ENCODE data around the gene KRT2. TPM values are rescaled to one million over a fixed set of nuclear protein-coding genes. Genes with fewer than 3 reads are reported as not detected.

KRT2 gene
- total RNA-seq, 1 donor from 2014 or later, result not detected

GRCh38 chr12:52676163-52676562 is 24.2 kb upstream of the KRT2 start:
- Histone ChIP-seq H3K4me1 (no peaks in the 10 kb centered on the region), H3K36me3 (no peaks in the 10 kb centered on the region), H3K4me3 (no peak overlapping the region), H3K9me3 (replicated peaks) (no peaks in the 10 kb centered on the region), H3K27me3 (ENCODE audit: low read depth) (peaks cover 70% of the 10 kb centered on the region), H3K27ac (replicated peaks) (no peak overlapping the region)
- intact Hi-C loops (cut with micrococcal nuclease), result no loop called here
- no peak for DNase-seq
- no peak for TF ChIP-seq CTCF (IDR thresholded peaks at IDR 0.05; ENCODE audit: borderline replicate concordance)

GRCh38 chr12:52675301-52675701 is 23.3 kb upstream of the KRT2 start:
- Histone ChIP-seq H3K27me3 (ENCODE audit: low read depth) (peaks cover 67% of the 10 kb centered on the region), H3K36me3 (no peaks in the 10 kb centered on the region), H3K4me1 (no peaks in the 10 kb centered on the region), H3K27ac (replicated peaks) (no peak overlapping the region), H3K4me3 (no peak overlapping the region), H3K9me3 (replicated peaks) (no peaks in the 10 kb centered on the region)
- intact Hi-C loops (cut with micrococcal nuclease), result no loop called here
- no peak for DNase-seq
- no peak for TF ChIP-seq CTCF (IDR thresholded peaks at IDR 0.05; ENCODE audit: borderline replicate concordance)

- no peaks in the 10 kb centered on the region for H3K36me3 ChIP-seq
- H3K4me1 ChIP-seq, result no peaks in the 10 kb centered on the region
- intact Hi-C loops (cut with micrococcal nuclease), result no loop called here
- no peak for DNase-seq
- H3K9me3 ChIP-seq (replicated peaks), result no peaks in the 10 kb centered on the region
- H3K4me3 ChIP-seq, result no peak overlapping the region
- H3K27me3 ChIP-seq (ENCODE audit: low read depth), result peaks cover 66% of the 10 kb centered on the region
- TF ChIP-seq CTCF (IDR thresholded peaks at IDR 0.05; ENCODE audit: borderline replicate concordance), result no peak
- H3K27ac ChIP-seq (replicated peaks), result no peak overlapping the region
Measured at GRCh38 chr12:52674433-52674775, 22.4 kb upstream of the KRT2 start.

GRCh38 chr12:52673713-52674432 is 21.9 kb upstream of the KRT2 start:
- intact Hi-C loops (cut with micrococcal nuclease), result no loop called here
- DNase-seq, result no peak
- Histone ChIP-seq H3K27ac (replicated peaks) (no peak overlapping the region), H3K36me3 (no peaks in the 10 kb centered on the region), H3K4me3 (no peak overlapping the region), H3K9me3 (replicated peaks) (no peaks in the 10 kb centered on the region), H3K4me1 (no peaks in the 10 kb centered on the region), H3K27me3 (ENCODE audit: low read depth) (peaks cover 61% of the 10 kb centered on the region)
- no peak for TF ChIP-seq CTCF (IDR thresholded peaks at IDR 0.05; ENCODE audit: borderline replicate concordance)

GRCh38 chr12:52673217-52673616 is 21.2 kb upstream of the KRT2 start:
- no peaks in the 10 kb centered on the region for H3K4me1 ChIP-seq
- peaks cover 56% of the 10 kb centered on the region for H3K27me3 ChIP-seq (ENCODE audit: low read depth)
- intact Hi-C loops (cut with micrococcal nuclease), result no loop called here
- H3K27ac ChIP-seq (replicated peaks), result no peak overlapping the region
- H3K9me3 ChIP-seq (replicated peaks), result no peaks in the 10 kb centered on the region
- DNase-seq, result no peak
- H3K36me3 ChIP-seq, result no peaks in the 10 kb centered on the region
- no peak overlapping the region for H3K4me3 ChIP-seq
- TF ChIP-seq CTCF (IDR thresholded peaks at IDR 0.05; ENCODE audit: borderline replicate concordance), result no peak
